GM12878 (cell line): ENCODE results near the gene SLC25A30. TPM values are rescaled to one million over a fixed set of nuclear protein-coding genes. Genes with fewer than 3 reads are reported as not detected.
A peak's percentile ranks its signal among the peaks of the same experiment; 100 is the strongest.

Source experiments
- ATF7 ChIP-seq: fragments of 450-650 bp; IDR thresholded peaks from 2 replicates; pipeline ENCODE4 v1.6.1; 2016; ENCODE audit warnings: low read depth, mild to moderate bottlenecking
- EP300 ChIP-seq, 2 experiments: fragments of 150-350 bp in 1 of 2; IDR thresholded peaks; 2 replicates each; pipeline ENCODE4 v1.6.1; 2011 to 2012; ENCODE audit warnings: low read depth in 2 of 2, low read length in 2 of 2, borderline replicate concordance in 1 of 2, improper control_type of control experiment in 1 of 2, inconsistent platforms in 1 of 2; ENCODE audit not compliant: control insufficient read depth in 1 of 2
- MEF2A ChIP-seq: IDR thresholded peaks from 2 replicates; pipeline ENCODE4 v1.6.1; 2011; ENCODE audit warnings: low read depth, mild to moderate bottlenecking, low read length, moderate library complexity; ENCODE audit not compliant: insufficient read depth
- NFIC ChIP-seq: IDR thresholded peaks from 2 replicates; pipeline ENCODE4 v1.6.1; 2012; ENCODE audit warnings: low read depth, mild to moderate bottlenecking, inconsistent platforms, low read length, moderate library complexity
- PKNOX1 ChIP-seq: fragments of 450-650 bp; IDR thresholded peaks from 2 replicates; pipeline ENCODE4 v1.6.1; 2016; ENCODE audit warnings: mild to moderate bottlenecking
- RAD21 ChIP-seq: IDR thresholded peaks from 2 replicates; pipeline ENCODE4 v1.6.1; 2011; ENCODE audit warnings: mild to moderate bottlenecking, low read depth, low read length, moderate library complexity; ENCODE audit not compliant: insufficient read depth
- RUNX3 ChIP-seq: IDR thresholded peaks from 2 replicates; pipeline ENCODE4 v1.6.1; 2012; ENCODE audit warnings: low read length, inconsistent platforms
- SMAD5 ChIP-seq: IDR thresholded peaks from 2 replicates; pipeline ENCODE4 v1.6.1; 2016; ENCODE audit warnings: antibody characterized with exemption, low read depth
- SREBF2 ChIP-seq: IDR thresholded peaks from 2 replicates; pipeline ENCODE4 v1.6.1; 2012; ENCODE audit warnings: mild to moderate bottlenecking, low read length
- TCF7 ChIP-seq: IDR thresholded peaks from 2 replicates; pipeline ENCODE4 v1.6.1; 2014; ENCODE audit warnings: antibody characterized with exemption, borderline replicate concordance
- ZBED1 ChIP-seq: IDR thresholded peaks from 2 replicates; pipeline ENCODE4 v1.6.1; 2016; ENCODE audit warnings: borderline replicate concordance
- ZNF217 ChIP-seq: fragments of 450-650 bp; IDR thresholded peaks from 2 replicates; pipeline ENCODE4 v1.6.1; 2017; ENCODE audit warnings: antibody characterized with exemption, mild to moderate bottlenecking
- ZZZ3 ChIP-seq: IDR thresholded peaks from 2 replicates; pipeline ENCODE4 v1.6.1; 2011; ENCODE audit warnings: low read depth; ENCODE audit not compliant: control insufficient read depth, insufficient read length
- polyA plus RNA-seq, 11 experiments: library from polyadenylated mRNA; depleted of rRNA in 4 of 11; unstranded in 6 of 11; stranded (reverse) in 5 of 11; fragments of >200 nt; fragmentation: Nextera tagmentation in 4 of 11; fragmentation: Illumina TruSeq in 1 of 11; extraction: Ambion mirVana in 4 of 11; extraction: Trizol in 1 of 11; gene quantifications; 1 replicate in 1 of 11; 2 replicates in 10 of 11; pipeline versions ENCODE4 v1.2.1 to v1.2.3, GENCODE V29; 2011 to 2016; ENCODE audit warnings: inconsistent platforms in 2 of 11, missing spikeins in 2 of 11, low read depth in 1 of 11
- total RNA-seq, 4 experiments: library from RNA; depleted of rRNA in 3 of 4; stranded (reverse); fragments of >200 nt in 3 of 4; fragmentation: Illumina TruSeq in 1 of 4; extraction: Trizol in 1 of 4; gene quantifications; 2 replicates each; pipeline versions ENCODE4 v1.2.1 to v1.2.3, GENCODE V29; 2013 to 2021
- TF ChIP-seq, protein P1 (sequence below): fragments of 450-650 bp; IDR thresholded peaks from 2 replicates; pipeline ENCODE4 v1.6.1; 2017; ENCODE audit warnings: mild to moderate bottlenecking, moderate library complexity
- TF ChIP-seq, protein P2 (sequence below): fragments of 150-350 bp; IDR thresholded peaks from 2 replicates; pipeline ENCODE4 v1.6.1; 2016; ENCODE audit warnings: low read depth, low read length
- TF ChIP-seq, protein P3 (sequence below): fragments of 450-650 bp; IDR thresholded peaks from 2 replicates; pipeline ENCODE4 v1.6.1; 2018; ENCODE audit warnings: borderline replicate concordance, mild to moderate bottlenecking; ENCODE audit not compliant: partially characterized antibody

SLC25A30 gene
- total and polyA plus RNA-seq, 10 of the 15 experiments (the other 5 are each of a cell fraction or from before 2014, with no cell fraction given): 2.4 to 18.0 (median 8.9) TPM

- TF ChIP-seq EP300 (IDR thresholded peaks at IDR 0.05; ENCODE audit: borderline replicate concordance in 1 of 2, control insufficient read depth in 1 of 2, low read depth in 2 of 2, low read length in 2 of 2) (peak in 1 of 2 experiments; percentile 14; a peak in 1 of 4 replicates), ATF7 (peak; percentile 73), SREBF2 (no peak), SMAD5 (0 out of 2 replicates have a peak, but pooled peaks have one; percentile 46), PKNOX1 (peak; percentile 79), ZNF217 (no peak), MEF2A (no peak), TCF7 (no peak), RUNX3 (peak; percentile 48; the same call in 1 of the 2 replicates), NFIC (no peak), ZBED1 (peak; percentile 50; the same call in 1 of the 2 replicates), ZZZ3 (no peak), RAD21 (peak; percentile 38)
- TF ChIP-seq, protein P1, sequence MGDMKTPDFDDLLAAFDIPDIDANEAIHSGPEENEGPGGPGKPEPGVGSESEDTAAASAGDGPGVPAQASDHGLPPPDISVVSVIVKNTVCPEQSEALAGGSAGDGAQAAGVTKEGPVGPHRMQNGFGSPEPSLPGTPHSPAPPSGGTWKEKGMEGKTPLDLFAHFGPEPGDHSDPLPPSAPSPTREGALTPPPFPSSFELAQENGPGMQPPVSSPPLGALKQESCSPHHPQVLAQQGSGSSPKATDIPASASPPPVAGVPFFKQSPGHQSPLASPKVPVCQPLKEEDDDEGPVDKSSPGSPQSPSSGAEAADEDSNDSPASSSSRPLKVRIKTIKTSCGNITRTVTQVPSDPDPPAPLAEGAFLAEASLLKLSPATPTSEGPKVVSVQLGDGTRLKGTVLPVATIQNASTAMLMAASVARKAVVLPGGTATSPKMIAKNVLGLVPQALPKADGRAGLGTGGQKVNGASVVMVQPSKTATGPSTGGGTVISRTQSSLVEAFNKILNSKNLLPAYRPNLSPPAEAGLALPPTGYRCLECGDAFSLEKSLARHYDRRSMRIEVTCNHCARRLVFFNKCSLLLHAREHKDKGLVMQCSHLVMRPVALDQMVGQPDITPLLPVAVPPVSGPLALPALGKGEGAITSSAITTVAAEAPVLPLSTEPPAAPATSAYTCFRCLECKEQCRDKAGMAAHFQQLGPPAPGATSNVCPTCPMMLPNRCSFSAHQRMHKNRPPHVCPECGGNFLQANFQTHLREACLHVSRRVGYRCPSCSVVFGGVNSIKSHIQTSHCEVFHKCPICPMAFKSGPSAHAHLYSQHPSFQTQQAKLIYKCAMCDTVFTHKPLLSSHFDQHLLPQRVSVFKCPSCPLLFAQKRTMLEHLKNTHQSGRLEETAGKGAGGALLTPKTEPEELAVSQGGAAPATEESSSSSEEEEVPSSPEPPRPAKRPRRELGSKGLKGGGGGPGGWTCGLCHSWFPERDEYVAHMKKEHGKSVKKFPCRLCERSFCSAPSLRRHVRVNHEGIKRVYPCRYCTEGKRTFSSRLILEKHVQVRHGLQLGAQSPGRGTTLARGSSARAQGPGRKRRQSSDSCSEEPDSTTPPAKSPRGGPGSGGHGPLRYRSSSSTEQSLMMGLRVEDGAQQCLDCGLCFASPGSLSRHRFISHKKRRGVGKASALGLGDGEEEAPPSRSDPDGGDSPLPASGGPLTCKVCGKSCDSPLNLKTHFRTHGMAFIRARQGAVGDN: peak; percentile 59; the same call in 1 of the 2 replicates
- TF ChIP-seq, protein P2, sequence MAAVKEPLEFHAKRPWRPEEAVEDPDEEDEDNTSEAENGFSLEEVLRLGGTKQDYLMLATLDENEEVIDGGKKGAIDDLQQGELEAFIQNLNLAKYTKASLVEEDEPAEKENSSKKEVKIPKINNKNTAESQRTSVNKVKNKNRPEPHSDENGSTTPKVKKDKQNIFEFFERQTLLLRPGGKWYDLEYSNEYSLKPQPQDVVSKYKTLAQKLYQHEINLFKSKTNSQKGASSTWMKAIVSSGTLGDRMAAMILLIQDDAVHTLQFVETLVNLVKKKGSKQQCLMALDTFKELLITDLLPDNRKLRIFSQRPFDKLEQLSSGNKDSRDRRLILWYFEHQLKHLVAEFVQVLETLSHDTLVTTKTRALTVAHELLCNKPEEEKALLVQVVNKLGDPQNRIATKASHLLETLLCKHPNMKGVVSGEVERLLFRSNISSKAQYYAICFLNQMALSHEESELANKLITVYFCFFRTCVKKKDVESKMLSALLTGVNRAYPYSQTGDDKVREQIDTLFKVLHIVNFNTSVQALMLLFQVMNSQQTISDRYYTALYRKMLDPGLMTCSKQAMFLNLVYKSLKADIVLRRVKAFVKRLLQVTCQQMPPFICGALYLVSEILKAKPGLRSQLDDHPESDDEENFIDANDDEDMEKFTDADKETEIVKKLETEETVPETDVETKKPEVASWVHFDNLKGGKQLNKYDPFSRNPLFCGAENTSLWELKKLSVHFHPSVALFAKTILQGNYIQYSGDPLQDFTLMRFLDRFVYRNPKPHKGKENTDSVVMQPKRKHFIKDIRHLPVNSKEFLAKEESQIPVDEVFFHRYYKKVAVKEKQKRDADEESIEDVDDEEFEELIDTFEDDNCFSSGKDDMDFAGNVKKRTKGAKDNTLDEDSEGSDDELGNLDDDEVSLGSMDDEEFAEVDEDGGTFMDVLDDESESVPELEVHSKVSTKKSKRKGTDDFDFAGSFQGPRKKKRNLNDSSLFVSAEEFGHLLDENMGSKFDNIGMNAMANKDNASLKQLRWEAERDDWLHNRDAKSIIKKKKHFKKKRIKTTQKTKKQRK: no peak
- TF ChIP-seq, protein P3, sequence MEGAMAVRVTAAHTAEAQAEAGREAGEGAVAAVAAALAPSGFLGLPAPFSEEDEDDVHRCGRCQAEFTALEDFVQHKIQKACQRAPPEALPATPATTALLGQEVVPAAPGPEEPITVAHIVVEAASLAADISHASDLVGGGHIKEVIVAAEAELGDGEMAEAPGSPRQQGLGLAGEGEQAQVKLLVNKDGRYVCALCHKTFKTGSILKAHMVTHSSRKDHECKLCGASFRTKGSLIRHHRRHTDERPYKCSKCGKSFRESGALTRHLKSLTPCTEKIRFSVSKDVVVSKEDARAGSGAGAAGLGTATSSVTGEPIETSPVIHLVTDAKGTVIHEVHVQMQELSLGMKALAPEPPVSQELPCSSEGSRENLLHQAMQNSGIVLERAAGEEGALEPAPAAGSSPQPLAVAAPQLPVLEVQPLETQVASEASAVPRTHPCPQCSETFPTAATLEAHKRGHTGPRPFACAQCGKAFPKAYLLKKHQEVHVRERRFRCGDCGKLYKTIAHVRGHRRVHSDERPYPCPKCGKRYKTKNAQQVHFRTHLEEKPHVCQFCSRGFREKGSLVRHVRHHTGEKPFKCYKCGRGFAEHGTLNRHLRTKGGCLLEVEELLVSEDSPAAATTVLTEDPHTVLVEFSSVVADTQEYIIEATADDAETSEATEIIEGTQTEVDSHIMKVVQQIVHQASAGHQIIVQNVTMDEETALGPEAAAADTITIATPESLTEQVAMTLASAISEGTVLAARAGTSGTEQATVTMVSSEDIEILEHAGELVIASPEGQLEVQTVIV: peak; percentile 84
Measured at GRCh38 chr13:45464687-45465453, 46.7 kb upstream of the SLC25A30 start, which contains the start of gene COG3 (continued).
